ENCODE data around the gene TET3.

The TET3 gene

GRCh38 chr2:73987948-73988700 is 3.4 kb downstream of the TET3 start:
- DNase-seq = no peak

GRCh38 chr2:73989972-73990371 is 5.3 kb downstream of the TET3 start:
- DNase-seq = no peak

GRCh38 chr2:73990531-73990930 is 5.8 kb downstream of the TET3 start:
- no peak for DNase-seq

GRCh38 chr2:73992036-73992435 is 7.3 kb downstream of the TET3 start:
- DNase-seq = no peak

- DNase-seq = no peak
Observed at GRCh38 chr2:73993376-73993775, 8.7 kb downstream of the TET3 start.

- no peak for DNase-seq
Observed at GRCh38 chr2:73993778-73994177, 9.1 kb downstream of the TET3 start.

- DNase-seq = no peak
Observed at GRCh38 chr2:73994178-73994831, 9.6 kb downstream of the TET3 start.

GRCh38 chr2:73995810-73996209 is 11.1 kb downstream of the TET3 start:
- no peak for DNase-seq

- no peak for DNase-seq
Observed at GRCh38 chr2:73997813-73998212, 13.1 kb downstream of the TET3 start.

- DNase-seq = no peak
Observed at GRCh38 chr2:73998451-73998850, 13.7 kb downstream of the TET3 start.

- DNase-seq = no peak
Observed at GRCh38 chr2:73998933-73999332, 14.2 kb downstream of the TET3 start.

GRCh38 chr2:73999881-74000597 is 15.3 kb downstream of the TET3 start:
- DNase-seq = no peak

- DNase-seq = no peak
Observed at GRCh38 chr2:74000666-74001065, 16.0 kb downstream of the TET3 start.

GRCh38 chr2:74001121-74001520 is 16.4 kb downstream of the TET3 start:
- DNase-seq = no peak

GRCh38 chr2:74001781-74002504 is 17.2 kb downstream of the TET3 start:
- no peak for DNase-seq

GRCh38 chr2:74002505-74003421 is 18.1 kb downstream of the TET3 start:
- DNase-seq = peak; percentile 67

- no peak for DNase-seq
Observed at GRCh38 chr2:74003494-74004211, 18.9 kb downstream of the TET3 start.

- DNase-seq = no peak
Observed at GRCh38 chr2:74004212-74005182, 19.8 kb downstream of the TET3 start.

- no peak for DNase-seq
Observed at GRCh38 chr2:74005786-74006185, 21.1 kb downstream of the TET3 start.

- no peak for DNase-seq
Observed at GRCh38 chr2:74006459-74006858, 21.7 kb downstream of the TET3 start.

All from activated CD4-positive, alpha-beta T cell treated with anti-CD3 and anti-CD28 coated beads for 1 hour (primary cell).